Vagina (tissue), 2 donors: ENCODE results near the gene TLCD1.

Experiments used
- POLR2A ChIP-seq, 2 donors: fragments of 450-650 bp; IDR thresholded peaks; one replicate each; pipeline ENCODE4 v1.6.1; 2017; ENCODE audit warnings: antibody characterized with exemption in 2 of 2, mild to moderate bottlenecking in 2 of 2, moderate library complexity in 2 of 2
- POLR2AphosphoS5 ChIP-seq, 2 donors: sonication (generic); formaldehyde crosslinking; IDR thresholded peaks; one replicate each; pipeline ENCODE4 v1.9.0; 2017; ENCODE audit warnings: antibody characterized with exemption in 2 of 2, mild to moderate bottlenecking in 2 of 2, low read depth in 1 of 2; ENCODE audit not compliant: insufficient read depth in 1 of 2
- TF ChIP-seq, protein P1 (sequence below), 3 experiments: fragments of 450-650 bp in 2 of 3; fragments of 200-600 bp in 1 of 3; sonication (generic) in 1 of 3; IDR thresholded peaks; one replicate each; pipeline ENCODE4 v1.5.1; 2017 to 2019; ENCODE audit warnings: antibody characterized with exemption in 3 of 3, mild to moderate bottlenecking in 2 of 3, moderate library complexity in 2 of 3

DNA sequence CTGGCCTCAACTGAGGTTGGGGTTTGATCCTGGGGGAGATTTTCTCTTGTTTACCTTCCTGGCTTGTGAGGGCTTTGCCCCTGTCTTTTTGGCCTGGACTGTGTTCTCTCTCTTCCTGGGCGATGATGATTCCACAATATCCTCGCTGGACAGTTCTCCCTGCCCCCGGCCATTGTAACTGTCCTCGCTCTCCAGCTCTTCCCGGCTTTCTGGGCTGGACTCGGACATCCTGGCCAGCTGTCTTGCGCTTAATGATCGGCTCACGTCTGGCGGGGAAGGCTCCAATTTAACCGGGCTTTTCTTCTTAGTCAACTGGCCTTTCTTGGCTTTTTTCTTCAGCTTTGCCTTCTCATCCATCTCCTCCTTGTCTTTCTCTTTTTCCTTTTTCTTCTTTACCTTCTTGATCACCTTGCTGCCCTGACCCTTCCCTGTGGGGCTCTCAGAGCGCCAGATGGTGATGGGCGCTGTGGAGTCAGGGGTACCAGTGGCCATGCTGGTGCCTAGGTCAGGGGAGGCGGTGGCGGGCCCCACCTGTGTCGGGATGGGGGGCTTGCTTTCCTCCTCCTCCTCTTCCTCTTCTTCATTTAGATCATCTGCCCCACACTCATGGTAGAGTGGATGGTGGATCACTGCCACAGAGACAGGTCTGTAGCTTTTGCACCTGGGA lies 22.3 kb downstream of the TLCD1 start:
- TF ChIP-seq POLR2A (IDR thresholded peaks at IDR 0.05) (no peak), POLR2AphosphoS5 (IDR thresholded peaks at IDR 0.05; ENCODE audit: insufficient read depth in 1 of 2, low read depth in 1 of 2) (no peak)
- TF ChIP-seq, protein P1, sequence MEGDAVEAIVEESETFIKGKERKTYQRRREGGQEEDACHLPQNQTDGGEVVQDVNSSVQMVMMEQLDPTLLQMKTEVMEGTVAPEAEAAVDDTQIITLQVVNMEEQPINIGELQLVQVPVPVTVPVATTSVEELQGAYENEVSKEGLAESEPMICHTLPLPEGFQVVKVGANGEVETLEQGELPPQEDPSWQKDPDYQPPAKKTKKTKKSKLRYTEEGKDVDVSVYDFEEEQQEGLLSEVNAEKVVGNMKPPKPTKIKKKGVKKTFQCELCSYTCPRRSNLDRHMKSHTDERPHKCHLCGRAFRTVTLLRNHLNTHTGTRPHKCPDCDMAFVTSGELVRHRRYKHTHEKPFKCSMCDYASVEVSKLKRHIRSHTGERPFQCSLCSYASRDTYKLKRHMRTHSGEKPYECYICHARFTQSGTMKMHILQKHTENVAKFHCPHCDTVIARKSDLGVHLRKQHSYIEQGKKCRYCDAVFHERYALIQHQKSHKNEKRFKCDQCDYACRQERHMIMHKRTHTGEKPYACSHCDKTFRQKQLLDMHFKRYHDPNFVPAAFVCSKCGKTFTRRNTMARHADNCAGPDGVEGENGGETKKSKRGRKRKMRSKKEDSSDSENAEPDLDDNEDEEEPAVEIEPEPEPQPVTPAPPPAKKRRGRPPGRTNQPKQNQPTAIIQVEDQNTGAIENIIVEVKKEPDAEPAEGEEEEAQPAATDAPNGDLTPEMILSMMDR (IDR thresholded peaks at IDR 0.05), result no peak
